Naive thymus-derived CD8-positive, alpha-beta T cell (primary cell): Measurements from ENCODE around the gene GALNTL6. TPM values are rescaled to one million over a fixed set of nuclear protein-coding genes. Genes with fewer than 3 reads are reported as not detected.

Experiments
- ATAC-seq, 2 donors: fragments of 150-1000 bp; cut with Tn5 transposase in 1 of 2; sonication (Bioruptor Pico), chemical (Tn5 transposase) in 1 of 2; 1 replicate in 1 of 2; 2 replicates in 1 of 2; pipeline ENCODE4 v1.10.0; 2021; ENCODE audit warnings: mild to moderate bottlenecking in 2 of 2, moderate library complexity in 2 of 2
- POLR2A ChIA-PET: fragments of 350-600 bp; sonication (Branson Sonifier 250); formaldehyde crosslinking; loops from one replicate; lab custom pipeline; 2021; ENCODE audit warnings: antibody characterized with exemption; lab: Charles Lee
- DNase-seq, 10 donors: peaks; one replicate each; pipeline versions ENCODE4 v3.0.0 to v3.0.0-alpha.2; 2020 to 2022
- H3K27ac Mint-ChIP-seq, 10 donors: one replicate each; pipeline ENCODE4 v1.8.0; 2020 to 2022; ENCODE audit warnings: mild to moderate bottlenecking in 10 of 10, mixed read lengths in 10 of 10, moderate library complexity in 4 of 10, inconsistent platforms in 1 of 10
- H3K27me3 Mint-ChIP-seq, 5 donors: one replicate each; pipeline ENCODE4 v1.8.0; 2021 to 2022; ENCODE audit warnings: mixed read lengths in 5 of 5
- H3K36me3 Mint-ChIP-seq, 3 donors: one replicate each; pipeline ENCODE4 v1.8.0; 2020 to 2022; ENCODE audit warnings: mixed read lengths in 3 of 3, mild to moderate bottlenecking in 2 of 3, inconsistent platforms in 1 of 3
- H3K4me1 Mint-ChIP-seq, 4 donors: one replicate each; pipeline ENCODE4 v1.8.0; 2021 to 2022; ENCODE audit warnings: mixed read lengths in 4 of 4
- H3K4me3 Mint-ChIP-seq, 10 donors: one replicate each; pipeline ENCODE4 v1.8.0; 2020 to 2022; ENCODE audit warnings: mild to moderate bottlenecking in 10 of 10, mixed read lengths in 10 of 10, moderate library complexity in 6 of 10, inconsistent platforms in 1 of 10
- H3K9me3 Mint-ChIP-seq, 9 donors: one replicate each; pipeline ENCODE4 v1.8.0; 2020 to 2022; ENCODE audit warnings: mixed read lengths in 9 of 9, mild to moderate bottlenecking in 3 of 9, inconsistent platforms in 1 of 9, moderate library complexity in 1 of 9
- polyA plus RNA-seq, 3 donors: library from polyadenylated mRNA; unstranded; fragments of 300-500 nt; fragmentation: Illumina TruSeq; gene quantifications; one replicate each; pipeline ENCODE4 v1.2.3, GENCODE V29; 2021
- total RNA-seq, 8 experiments: library from RNA in 2 of 8; stranded (reverse) in 2 of 8; gene quantifications; one replicate each; pipeline ENCODE4 v1.2.3 and lab custom pipeline; 2021 to 2026

The GALNTL6 gene
- total and polyA plus RNA-seq, 5 experiments from 2014 or later: not detected

- H3K4me3 Mint-ChIP-seq: no peak overlapping the region
- no peaks in the 10 kb centered on the region for H3K4me1 Mint-ChIP-seq
- no peak for DNase-seq
- H3K9me3 Mint-ChIP-seq: peaks cover 0 to 7% (median 4%) of the 10 kb centered on the region in 9 donors
- no peak for ATAC-seq
- peaks cover 0 to 5% (median 0%) of the 10 kb centered on the region in 3 donors for H3K36me3 Mint-ChIP-seq
- POLR2A ChIA-PET: no interaction called here
- no peak overlapping the region for H3K27ac Mint-ChIP-seq
- H3K27me3 Mint-ChIP-seq: no peaks in the 10 kb centered on the region
These were observed 394.7 kb downstream of the GALNTL6 start for GRCh38 chr4:172207886-172208285.

DNA sequence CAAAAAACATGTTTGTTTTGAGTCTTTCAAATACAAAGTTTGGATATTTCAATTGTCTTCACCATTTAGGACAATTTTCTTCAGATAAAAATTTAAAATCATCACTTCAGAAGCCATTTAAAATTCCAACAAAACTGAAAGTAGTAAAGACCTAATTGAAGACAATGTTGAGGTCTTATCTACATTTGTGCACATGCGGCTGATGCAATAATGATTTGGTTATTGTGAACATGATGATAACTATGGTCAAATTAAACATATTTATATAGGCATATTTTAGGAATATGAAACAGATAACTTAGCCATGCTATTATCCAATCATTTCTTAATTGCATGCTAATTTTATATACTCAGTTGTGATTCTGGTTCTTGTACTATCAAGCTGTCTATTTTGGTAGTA is 407.5 kb downstream of the GALNTL6 start:
- Mint-ChIP-seq H3K27me3 (no peaks in the 10 kb centered on the region), H3K4me3 (no peak overlapping the region), H3K36me3 (no peaks in the 10 kb centered on the region), H3K4me1 (no peaks in the 10 kb centered on the region), H3K27ac (no peak overlapping the region), H3K9me3 (peaks cover 0 to 8% (median 0%) of the 10 kb centered on the region in 9 donors)
- DNase-seq (no peak), ATAC-seq (no peak)
- POLR2A ChIA-PET: no interaction called here

DNA sequence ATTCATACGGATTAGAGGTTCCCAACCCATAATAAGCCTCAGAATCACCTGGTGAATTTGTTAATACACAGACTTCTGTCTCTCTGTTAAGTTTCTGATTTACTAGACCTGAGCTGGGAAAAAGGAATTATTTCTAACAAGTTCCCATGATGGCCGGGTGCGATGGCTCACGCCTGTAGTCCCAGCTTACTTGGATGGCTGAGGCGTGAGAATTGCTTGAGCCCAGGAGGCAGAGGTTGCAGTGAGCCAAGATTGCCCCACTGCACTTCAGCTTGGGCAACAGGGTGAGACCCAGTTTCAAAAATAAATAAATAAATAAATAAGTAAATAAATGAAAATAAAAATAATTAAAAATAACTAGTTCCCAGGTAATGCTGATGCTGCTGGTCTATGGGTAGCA is 412.3 kb downstream of the GALNTL6 start:
- no peaks in the 10 kb centered on the region for H3K27me3 Mint-ChIP-seq

DNA sequence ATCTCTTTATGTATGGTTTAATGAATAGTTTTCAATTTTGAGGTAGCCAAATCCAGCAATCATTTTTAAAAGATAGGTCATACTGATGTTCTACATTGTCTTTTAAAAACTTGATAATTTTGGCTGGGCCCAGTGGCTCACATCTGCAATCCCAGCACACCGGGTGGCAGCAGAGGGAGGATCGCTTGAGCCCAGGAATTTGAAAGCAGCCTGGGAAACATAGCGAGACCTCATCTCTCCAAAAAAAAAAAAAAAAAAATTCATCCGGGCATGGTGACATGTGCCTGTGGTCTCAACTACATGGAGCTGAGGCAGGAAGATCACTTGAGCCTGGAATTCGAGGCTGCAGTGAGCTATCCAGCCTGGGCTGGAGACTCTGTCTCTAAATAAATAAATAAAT is 419.8 kb downstream of the GALNTL6 start:
- ATAC-seq (no peak), DNase-seq (no peak)
- H3K4me3 Mint-ChIP-seq: no peak overlapping the region
- H3K9me3 Mint-ChIP-seq: peaks cover 0 to 12% (median 2%) of the 10 kb centered on the region in 9 donors
- peaks cover 0 to 1% (median 0%) of the 10 kb centered on the region in 4 donors for H3K4me1 Mint-ChIP-seq
- POLR2A ChIA-PET: no interaction called here
- H3K36me3 Mint-ChIP-seq: no peaks in the 10 kb centered on the region
- H3K27ac Mint-ChIP-seq: no peak overlapping the region
- H3K27me3 Mint-ChIP-seq: no peaks in the 10 kb centered on the region

More for the DNA sequence above, 412.3 kb downstream of the GALNTL6 start:
- peaks cover 0 to 7% (median 3%) of the 10 kb centered on the region in 9 donors for H3K9me3 Mint-ChIP-seq
- H3K4me1 Mint-ChIP-seq: no peaks in the 10 kb centered on the region
- no peaks in the 10 kb centered on the region for H3K36me3 Mint-ChIP-seq
- no peak for ATAC-seq
- no peak overlapping the region for H3K27ac Mint-ChIP-seq
- DNase-seq: no peak
- POLR2A ChIA-PET: no interaction called here
- H3K4me3 Mint-ChIP-seq: no peak overlapping the region

DNA sequence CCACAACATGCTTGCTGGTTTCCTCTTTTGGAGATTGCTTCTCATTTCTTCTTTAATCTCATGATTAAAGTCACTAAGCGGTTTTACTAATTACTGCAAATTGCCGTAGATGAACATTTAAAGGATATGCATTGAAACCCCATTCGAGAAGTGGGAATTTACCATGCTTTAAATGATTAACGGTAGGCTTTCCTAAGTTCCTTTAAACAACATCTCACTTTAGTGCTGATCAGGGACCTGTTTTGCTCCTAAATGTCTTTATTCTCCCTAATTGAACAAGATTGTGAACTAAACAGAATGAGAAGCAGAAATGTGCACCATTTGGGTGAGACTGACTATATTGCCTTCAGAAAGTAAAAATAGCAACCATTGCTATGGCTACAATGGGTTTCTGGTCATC is 430.3 kb downstream of the GALNTL6 start:
- Mint-ChIP-seq H3K27me3 (no peaks in the 10 kb centered on the region), H3K27ac (no peak overlapping the region), H3K9me3 (peaks cover under 1 to 13% (median 3%) of the 10 kb centered on the region in 9 donors), H3K4me1 (no peaks in the 10 kb centered on the region), H3K36me3 (no peaks in the 10 kb centered on the region), H3K4me3 (no peak overlapping the region)
- DNase-seq (no peak), ATAC-seq (no peak)
- POLR2A ChIA-PET: no interaction called here

GRCh38 chr4:172245516-172245915 is 432.3 kb downstream of the GALNTL6 start:
- no peak overlapping the region for H3K4me3 Mint-ChIP-seq
- no peaks in the 10 kb centered on the region for H3K36me3 Mint-ChIP-seq
- H3K4me1 Mint-ChIP-seq: no peaks in the 10 kb centered on the region
- H3K9me3 Mint-ChIP-seq: peaks cover 0 to 17% (median 3%) of the 10 kb centered on the region in 9 donors
- ATAC-seq (no peak), DNase-seq (no peak)
- no peaks in the 10 kb centered on the region for H3K27me3 Mint-ChIP-seq
- POLR2A ChIA-PET: no interaction called here
- H3K27ac Mint-ChIP-seq: no peak overlapping the region

DNA sequence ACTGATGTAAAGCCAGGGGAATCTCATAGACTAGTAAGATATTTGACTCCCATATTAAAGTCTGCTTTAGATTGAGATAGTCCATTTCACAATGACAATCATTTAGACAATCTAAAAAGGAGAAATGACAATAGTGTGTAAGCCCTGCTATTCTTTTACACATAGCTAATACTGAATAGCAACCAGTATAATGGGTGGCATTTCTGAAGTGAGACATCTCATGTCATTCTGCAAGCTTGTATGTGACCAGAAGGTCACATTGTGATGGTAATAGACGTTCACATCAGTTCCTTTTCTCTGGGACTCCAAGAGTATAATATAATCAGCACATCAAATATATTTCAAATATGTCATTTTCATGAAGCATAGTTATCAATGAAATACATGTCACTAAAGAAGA is 440.2 kb downstream of the GALNTL6 start:
- POLR2A ChIA-PET: no interaction called here
- H3K27ac Mint-ChIP-seq: no peak overlapping the region
- DNase-seq (no peak), ATAC-seq (no peak)
- H3K36me3 Mint-ChIP-seq: no peaks in the 10 kb centered on the region
- no peaks in the 10 kb centered on the region for H3K27me3 Mint-ChIP-seq
- no peaks in the 10 kb centered on the region for H3K4me1 Mint-ChIP-seq
- no peak overlapping the region for H3K4me3 Mint-ChIP-seq
- peaks cover 0 to 15% (median 7%) of the 10 kb centered on the region in 9 donors for H3K9me3 Mint-ChIP-seq

- ATAC-seq (no peak), DNase-seq (no peak)
- Mint-ChIP-seq H3K9me3 (peaks cover 0 to 19% (median 8%) of the 10 kb centered on the region in 9 donors), H3K36me3 (no peaks in the 10 kb centered on the region), H3K4me1 (no peaks in the 10 kb centered on the region), H3K4me3 (no peak overlapping the region), H3K27me3 (no peaks in the 10 kb centered on the region), H3K27ac (no peak overlapping the region)
- POLR2A ChIA-PET: no interaction called here
These were observed 443.6 kb downstream of the GALNTL6 start for GRCh38 chr4:172256820-172257219.

DNA sequence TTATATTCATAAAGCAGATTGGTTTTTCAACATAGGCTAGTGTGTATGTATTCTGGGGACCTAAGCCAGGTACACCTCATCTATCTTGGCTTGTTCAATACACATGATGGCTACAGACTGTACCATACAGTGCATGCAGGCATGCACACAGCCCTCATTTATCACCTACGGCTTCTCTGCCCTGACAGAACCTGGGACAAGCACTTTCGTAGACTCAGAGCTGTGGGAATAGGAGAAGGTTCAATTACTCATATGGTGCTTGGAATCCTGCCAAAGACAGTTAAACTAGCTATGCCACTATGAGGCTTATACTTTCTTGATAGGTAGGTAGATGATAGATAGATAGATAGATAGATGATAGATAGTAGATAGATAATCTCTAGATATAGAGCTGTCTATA is 457.2 kb downstream of the GALNTL6 start:
- no peaks in the 10 kb centered on the region for H3K36me3 Mint-ChIP-seq
- H3K27me3 Mint-ChIP-seq: no peaks in the 10 kb centered on the region
- H3K27ac Mint-ChIP-seq: no peak overlapping the region
- no peak overlapping the region for H3K4me3 Mint-ChIP-seq
- DNase-seq (no peak), ATAC-seq (no peak)
- POLR2A ChIA-PET: no interaction called here
- H3K9me3 Mint-ChIP-seq: peaks cover 0 to 11% (median 0%) of the 10 kb centered on the region in 9 donors
- no peaks in the 10 kb centered on the region for H3K4me1 Mint-ChIP-seq

DNA sequence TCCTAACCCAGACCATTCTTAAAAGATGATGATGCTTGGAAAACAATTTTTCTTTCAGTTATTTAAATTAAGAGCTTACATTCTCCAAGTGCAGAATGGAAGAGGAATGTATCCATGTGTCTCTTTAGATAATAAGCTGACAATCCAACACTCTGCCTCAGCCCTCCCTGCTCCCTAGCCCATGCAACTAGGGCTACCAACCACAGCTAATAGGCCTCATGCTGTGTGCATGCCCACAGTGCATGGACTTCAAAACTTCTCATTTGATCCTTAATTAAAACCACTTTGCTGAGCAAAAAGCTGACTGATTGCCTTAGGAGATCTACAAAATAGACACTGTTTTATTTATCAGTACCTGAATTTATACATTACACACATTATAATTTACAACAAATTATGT is 473.9 kb downstream of the GALNTL6 start:
- no peaks in the 10 kb centered on the region for H3K36me3 Mint-ChIP-seq
- POLR2A ChIA-PET: no interaction called here

GRCh38 chr4:172305698-172306097 is 492.5 kb downstream of the GALNTL6 start:
- POLR2A ChIA-PET: no interaction called here

More for the DNA sequence above, 473.9 kb downstream of the GALNTL6 start:
- no peak for DNase-seq
- ATAC-seq: no peak
- Mint-ChIP-seq H3K27ac (no peak overlapping the region), H3K27me3 (no peaks in the 10 kb centered on the region), H3K9me3 (peaks cover 0 to 7% (median 0%) of the 10 kb centered on the region in 9 donors), H3K4me3 (no peak overlapping the region), H3K4me1 (no peaks in the 10 kb centered on the region)

DNA sequence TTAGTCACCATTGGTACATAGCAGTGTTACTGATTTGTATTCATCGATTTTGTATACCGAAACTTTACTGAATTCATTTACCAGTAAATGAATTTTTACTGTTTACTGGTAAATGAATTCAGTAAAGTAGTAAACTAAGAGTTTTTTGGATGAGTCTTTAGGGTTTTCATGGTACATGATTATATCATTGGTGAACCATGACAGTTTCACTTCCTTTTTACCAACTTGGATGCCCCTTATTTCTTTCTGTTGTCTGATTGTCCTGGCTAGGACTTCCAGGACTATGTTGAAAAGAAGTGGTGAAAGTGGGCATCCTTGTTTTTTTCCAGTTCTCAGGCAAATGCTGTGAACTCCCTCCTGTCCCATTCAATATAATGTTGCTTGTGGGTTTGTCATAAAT is 494.9 kb downstream of the GALNTL6 start:
- no peak for ATAC-seq
- Mint-ChIP-seq H3K27me3 (no peaks in the 10 kb centered on the region), H3K36me3 (no peaks in the 10 kb centered on the region), H3K4me3 (no peak overlapping the region), H3K9me3 (peaks cover 0 to 18% (median 7%) of the 10 kb centered on the region in 9 donors), H3K27ac (no peak overlapping the region), H3K4me1 (no peaks in the 10 kb centered on the region)
- POLR2A ChIA-PET: no interaction called here
- no peak for DNase-seq

More at GRCh38 chr4:172305698-172306097, 492.5 kb downstream of the GALNTL6 start:
- H3K36me3 Mint-ChIP-seq: no peaks in the 10 kb centered on the region
- ATAC-seq: no peak
- H3K4me3 Mint-ChIP-seq: no peak overlapping the region
- DNase-seq: no peak
- no peak overlapping the region for H3K27ac Mint-ChIP-seq
- H3K4me1 Mint-ChIP-seq: no peaks in the 10 kb centered on the region
- peaks cover 0 to 18% (median 8%) of the 10 kb centered on the region in 9 donors for H3K9me3 Mint-ChIP-seq
- H3K27me3 Mint-ChIP-seq: no peaks in the 10 kb centered on the region

- no peak overlapping the region for H3K27ac Mint-ChIP-seq
- no peaks in the 10 kb centered on the region for H3K36me3 Mint-ChIP-seq
- peaks cover 0 to 7% (median 3%) of the 10 kb centered on the region in 9 donors for H3K9me3 Mint-ChIP-seq
- no peaks in the 10 kb centered on the region for H3K4me1 Mint-ChIP-seq
- no peaks in the 10 kb centered on the region for H3K27me3 Mint-ChIP-seq
- POLR2A ChIA-PET: no interaction called here
- DNase-seq: no peak
- ATAC-seq: no peak
- no peak overlapping the region for H3K4me3 Mint-ChIP-seq
These were observed 498.5 kb downstream of the GALNTL6 start for GRCh38 chr4:172311682-172312081.

DNA sequence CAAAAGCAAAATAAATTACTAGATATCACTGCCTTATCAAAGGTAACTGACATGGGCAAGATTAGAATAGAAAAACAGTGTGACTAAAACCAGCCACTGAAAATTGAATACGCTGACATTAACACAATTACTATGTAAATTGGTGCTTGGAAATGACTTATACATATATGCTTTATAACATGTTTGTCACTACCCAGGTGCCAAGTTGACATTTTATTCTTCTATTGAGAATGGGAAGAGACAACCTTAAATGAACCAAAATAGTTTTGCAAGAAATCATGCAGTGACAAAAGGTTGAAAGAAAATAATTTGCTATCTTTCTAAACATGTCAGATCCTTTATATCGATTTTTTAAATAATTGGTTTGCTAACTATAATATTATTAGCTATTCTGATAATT is 510.1 kb downstream of the GALNTL6 start:
- DNase-seq: no peak
- POLR2A ChIA-PET: no interaction called here
- Mint-ChIP-seq H3K4me3 (no peak overlapping the region), H3K27me3 (no peaks in the 10 kb centered on the region), H3K27ac (no peak overlapping the region), H3K4me1 (no peaks in the 10 kb centered on the region), H3K36me3 (peaks cover 0 to 2% (median 0%) of the 10 kb centered on the region in 3 donors), H3K9me3 (peaks cover 0 to 20% (median 0%) of the 10 kb centered on the region in 9 donors)
- ATAC-seq: no peak
